Thymus (tissue), 11 donors: Measurements from ENCODE around the gene ZNF488. TPM values are rescaled to one million over a fixed set of nuclear protein-coding genes. Genes with fewer than 3 reads are reported as not detected.
"Not testable (repeated sequence)": the region's sequence is repeated elsewhere in the genome, so short reads cannot be mapped to it uniquely, and the experiment has no call there.

Source experiments
- DNase-seq, 9 donors: peaks; one replicate each; pipeline ENCODE4 v3.0.0-alpha.2; 2013; ENCODE audit warnings: low spot score in 9 of 9, low read depth in 6 of 9, missing footprints in 1 of 9
- H3K27ac ChIP-seq, 2 donors: one replicate each; pipeline ENCODE4 v1.5.1; 2013; ENCODE audit warnings: control low read depth in 1 of 2, low read depth in 1 of 2, low read length in 1 of 2, mild to moderate bottlenecking in 1 of 2, moderate library complexity in 1 of 2
- H3K27me3 ChIP-seq, 2 donors: one replicate each; pipeline ENCODE4 v1.5.1; 2013; ENCODE audit warnings: low read length in 1 of 2; ENCODE audit not compliant: control insufficient read depth in 2 of 2, insufficient read depth in 1 of 2
- H3K36me3 ChIP-seq, 2 donors: one replicate each; pipeline ENCODE4 v1.5.1; 2013; ENCODE audit warnings: low read length in 1 of 2, mild to moderate bottlenecking in 1 of 2, moderate library complexity in 1 of 2; ENCODE audit not compliant: control insufficient read depth in 2 of 2, insufficient read depth in 2 of 2
- H3K4me1 ChIP-seq, 2 donors: one replicate each; pipeline ENCODE4 v1.5.1; 2013; ENCODE audit warnings: low read length in 2 of 2; ENCODE audit not compliant: control insufficient read depth in 2 of 2, insufficient read depth in 2 of 2
- H3K4me3 ChIP-seq, 2 donors: one replicate each; pipeline ENCODE4 v1.5.1; 2013; ENCODE audit warnings: low read length in 2 of 2, control low read depth in 1 of 2, mild to moderate bottlenecking in 1 of 2
- H3K9me3 ChIP-seq, 2 donors: one replicate each; pipeline ENCODE4 v1.5.1; 2013; ENCODE audit warnings: low read length in 1 of 2, mild to moderate bottlenecking in 1 of 2; ENCODE audit not compliant: control insufficient read depth in 2 of 2, insufficient read depth in 1 of 2
- WGBS: extraction: QIAGEN DNeasy Blood & Tissue Kit; methylation state at CpG from one replicate; pipeline ENCODE4 v1.1.7; 2013; 5-methylcytosine and 5-hydroxymethylcytosine counted together
- polyA plus RNA-seq: library from polyadenylated mRNA; stranded (reverse); fragments of 200-250 nt; gene quantifications from one replicate; pipeline ENCODE4 v1.2.3, GENCODE V29; 2013
- total RNA-seq: library from RNA; stranded (reverse); fragments of 120-200 nt; gene quantifications from one replicate; pipeline ENCODE4 v1.2.4, GENCODE V29; 2013
- donor health status: healthy.

Gene ZNF488
- total and polyA plus RNA-seq, 2 donors = 0.23 to 0.24 TPM

- H3K27me3 ChIP-seq = no peaks in the 10 kb centered on the region
- H3K9me3 ChIP-seq = no peaks in the 10 kb centered on the region
- H3K36me3 ChIP-seq = no peaks in the 10 kb centered on the region
- peaks cover 0 to 2% of the 10 kb centered on the region in 2 donors for H3K4me1 ChIP-seq
- no peak for DNase-seq
- H3K4me3 ChIP-seq = no peak overlapping the region
- H3K27ac ChIP-seq = no peak overlapping the region
Observed at GRCh38 chr10:47396311-47396717, 12.2 kb upstream of the ZNF488 start.

- Histone ChIP-seq H3K9me3 (no peaks in the 10 kb centered on the region), H3K4me1 (peaks cover 0 to 3% of the 10 kb centered on the region in 2 donors), H3K4me3 (no peak overlapping the region), H3K27me3 (peaks cover 0 to 2% of the 10 kb centered on the region in 2 donors), H3K27ac (no peak overlapping the region), H3K36me3 (no peaks in the 10 kb centered on the region)
- WGBS = 98% methylated on average over 3 of the region's 3 CpGs
- no peak for DNase-seq
Observed at GRCh38 chr10:47389619-47390018, 5.5 kb upstream of the ZNF488 start.

GRCh38 chr10:47388879-47389278 lies 4.8 kb upstream of the ZNF488 start:
- DNase-seq = no peak
- H3K9me3 ChIP-seq = no peaks in the 10 kb centered on the region
- no peaks in the 10 kb centered on the region for H3K36me3 ChIP-seq
- no peak overlapping the region for H3K27ac ChIP-seq
- H3K27me3 ChIP-seq = peaks cover 0 to 5% of the 10 kb centered on the region in 2 donors
- WGBS = 96% methylated on average over 4 of the region's 4 CpGs
- H3K4me3 ChIP-seq = no peak overlapping the region
- peaks cover 2 to 6% of the 10 kb centered on the region in 2 donors for H3K4me1 ChIP-seq

- not testable (repeated sequence) for H3K27ac ChIP-seq, H3K36me3 ChIP-seq, DNase-seq, H3K4me3 ChIP-seq, H3K9me3 ChIP-seq
- Histone ChIP-seq H3K4me1 (peaks cover 7 to 14% of the 10 kb centered on the region in 2 donors), H3K27me3 (peaks cover 0 to 10% of the 10 kb centered on the region in 2 donors)
- 97% methylated on average over 2 of the region's 2 CpGs for WGBS
Observed at GRCh38 chr10:47386104-47386503, 2.0 kb upstream of the ZNF488 start.

GRCh38 chr10:47383261-47384147 lies 589 bp downstream of the ZNF488 start:
- H3K27ac ChIP-seq = no peak overlapping the region
- WGBS = 14% methylated on average over 9 of the region's 9 CpGs
- no peaks in the 10 kb centered on the region for H3K36me3 ChIP-seq
- peaks cover 0 to 21% of the 10 kb centered on the region in 2 donors for H3K27me3 ChIP-seq
- peak in 7 of 9 donors; percentile 17 to 78 (median 54) for DNase-seq
- no peaks in the 10 kb centered on the region for H3K9me3 ChIP-seq
- H3K4me3 ChIP-seq = peak overlapping the region; percentile 54 to 69
- peaks cover 7 to 25% of the 10 kb centered on the region in 2 donors for H3K4me1 ChIP-seq

- H3K27ac ChIP-seq = no peak overlapping the region
- H3K9me3 ChIP-seq = no peaks in the 10 kb centered on the region
- no peak for DNase-seq
- H3K4me1 ChIP-seq = peaks cover 21 to 43% of the 10 kb centered on the region in 2 donors
- H3K36me3 ChIP-seq = no peaks in the 10 kb centered on the region
- 90% methylated on average over 9 of the region's 9 CpGs for WGBS
- H3K4me3 ChIP-seq = no peak overlapping the region
- peaks cover 0 to 21% of the 10 kb centered on the region in 2 donors for H3K27me3 ChIP-seq
Observed at GRCh38 chr10:47381427-47382379, 2.4 kb downstream of the ZNF488 start.

- Histone ChIP-seq H3K27ac (no peak overlapping the region), H3K4me1 (peaks cover 21 to 43% of the 10 kb centered on the region in 2 donors), H3K27me3 (peaks cover 0 to 21% of the 10 kb centered on the region in 2 donors), H3K9me3 (no peaks in the 10 kb centered on the region), H3K4me3 (no peak overlapping the region), H3K36me3 (no peaks in the 10 kb centered on the region)
- WGBS = 95% methylated on average over 1 of the region's 1 CpG
- no peak for DNase-seq
Observed at GRCh38 chr10:47381103-47381395, 3.0 kb downstream of the ZNF488 start.

GRCh38 chr10:47380341-47381102 lies 3.6 kb downstream of the ZNF488 start:
- Histone ChIP-seq H3K27me3 (peaks cover 0 to 21% of the 10 kb centered on the region in 2 donors), H3K9me3 (no peaks in the 10 kb centered on the region), H3K36me3 (no peaks in the 10 kb centered on the region), H3K4me3 (no peak overlapping the region), H3K27ac (no peak overlapping the region), H3K4me1 (peaks cover 21 to 43% of the 10 kb centered on the region in 2 donors)
- 89% methylated on average over 8 of the region's 8 CpGs for WGBS
- DNase-seq = peak in 1 of 9 donors; percentile 25
